OCI-LY3 (cell line): ENCODE data around the gene PRDM16.

Experiments used
- H2AFZ ChIP-seq: fragments of 200-600, 300-600 bp; shearing (Covaris generic); 2 replicates; pipeline ENCODE4 v1.6.0; 2014; ENCODE audit warnings: antibody characterized with exemption, low read depth, low read length
- H3K27ac ChIP-seq: fragments of 200-600, 300-600 bp; sonication (generic); 2 replicates; pipeline ENCODE4 v1.5.1; 2014; ENCODE audit warnings: mild to moderate bottlenecking, low read length, moderate library complexity, mixed read lengths
- H3K27me3 ChIP-seq: fragments of 200-600, 300-600 bp; sonication (generic); 2 replicates; pipeline ENCODE4 v1.6.1; 2014; ENCODE audit warnings: low read depth, low read length, mixed read lengths
- H3K36me3 ChIP-seq: fragments of 200-600, 300-600 bp; sonication (generic); replicated peaks from 2 replicates; pipeline ENCODE3; 2014; ENCODE audit warnings: low read depth, low read length, mixed read lengths
- H3K4me1 ChIP-seq: fragments of 300-600, 200-600 bp; sonication (generic); 2 replicates; pipeline ENCODE4 v1.6.1; 2014; ENCODE audit warnings: low read length, mixed read lengths
- H3K4me2 ChIP-seq: fragments of 200-600, 300-600 bp; sonication (generic); 2 replicates; pipeline ENCODE4 v1.6.1; 2014; ENCODE audit warnings: low read length, mixed read lengths
- H3K4me3 ChIP-seq: fragments of 300-600, 200-600 bp; sonication (generic); 2 replicates; pipeline ENCODE4 v1.5.1; 2014; ENCODE audit warnings: antibody characterized with exemption, mild to moderate bottlenecking, low read length, moderate library complexity
- H3K79me2 ChIP-seq: fragments of 300-600, 200-600 bp; shearing (Covaris generic); 2 replicates; pipeline ENCODE4 v1.6.1; 2014; ENCODE audit warnings: mild to moderate bottlenecking, low read length, mixed read lengths
- H3K9ac ChIP-seq: fragments of 300-600, 200-600 bp; shearing (Covaris generic); 2 replicates; pipeline ENCODE4 v1.6.0; 2014; ENCODE audit warnings: mild to moderate bottlenecking, low read length, moderate library complexity
- H3K9me3 ChIP-seq: fragments of 200-600, 300-600 bp; shearing (Covaris generic); 2 replicates; pipeline ENCODE4 v1.6.1; 2014; ENCODE audit warnings: low read length, mixed read lengths; ENCODE audit not compliant: insufficient read depth
- H4K20me1 ChIP-seq: fragments of 200-600, 300-600 bp; sonication (generic); 2 replicates; pipeline ENCODE4 v1.6.1; 2016; ENCODE audit warnings: low read length, mixed read lengths; ENCODE audit not compliant: insufficient read depth
- CTCF ChIP-seq: fragments of 200-600, 300-600 bp; sonication (generic); IDR thresholded peaks from 2 replicates; pipeline ENCODE4 v1.5.1; 2014; ENCODE audit warnings: antibody characterized with exemption, low read length, low read depth
- EZH2phosphoT487 ChIP-seq: fragments of 200-600 bp; shearing (Covaris generic); IDR thresholded peaks from 2 replicates; pipeline ENCODE4 v1.6.1; 2018; ENCODE audit warnings: antibody characterized with exemption, mixed run types, low read depth

PRDM16 gene

GRCh38 chr1:3318329-3318728 lies 249.3 kb downstream of the PRDM16 start:
- H3K79me2 ChIP-seq, result no peaks in the 10 kb centered on the region
- TF ChIP-seq EZH2phosphoT487 (no peak), CTCF (no peak)
- no peaks in the 10 kb centered on the region for H4K20me1 ChIP-seq
- H3K27me3 ChIP-seq, result no peaks in the 10 kb centered on the region
- no peak overlapping the region for H2AFZ ChIP-seq
- H3K4me1 ChIP-seq, result no peaks in the 10 kb centered on the region
- no peaks in the 10 kb centered on the region for H3K9me3 ChIP-seq
- H3K27ac ChIP-seq, result no peak overlapping the region
- no peak overlapping the region for H3K4me3 ChIP-seq
- no peak overlapping the region for H3K9ac ChIP-seq
- no peak overlapping the region for H3K4me2 ChIP-seq
- H3K36me3 ChIP-seq, result no peaks in the 10 kb centered on the region

- H3K4me3 ChIP-seq, result no peak overlapping the region
- no peak overlapping the region for H3K27ac ChIP-seq
- H3K36me3 ChIP-seq, result no peaks in the 10 kb centered on the region
- no peaks in the 10 kb centered on the region for H3K4me1 ChIP-seq
- TF ChIP-seq EZH2phosphoT487 (no peak), CTCF (peak; percentile 59)
- peak overlapping the region; percentile 95 for H2AFZ ChIP-seq
- H3K4me2 ChIP-seq, result no peak overlapping the region
- no peaks in the 10 kb centered on the region for H3K27me3 ChIP-seq
- H3K9ac ChIP-seq, result no peak overlapping the region
- H3K79me2 ChIP-seq, result no peaks in the 10 kb centered on the region
- no peaks in the 10 kb centered on the region for H4K20me1 ChIP-seq
- H3K9me3 ChIP-seq, result no peaks in the 10 kb centered on the region
Measured at GRCh38 chr1:3319874-3320245, 250.9 kb downstream of the PRDM16 start.

GRCh38 chr1:3320246-3321152 lies 251.5 kb downstream of the PRDM16 start:
- H3K9me3 ChIP-seq, result no peaks in the 10 kb centered on the region
- no peaks in the 10 kb centered on the region for H3K27me3 ChIP-seq
- H3K27ac ChIP-seq, result no peak overlapping the region
- no peaks in the 10 kb centered on the region for H3K4me1 ChIP-seq
- H3K36me3 ChIP-seq, result no peaks in the 10 kb centered on the region
- no peaks in the 10 kb centered on the region for H4K20me1 ChIP-seq
- no peak overlapping the region; the same call in 1 of the 2 replicates for H2AFZ ChIP-seq
- no peak overlapping the region for H3K9ac ChIP-seq
- TF ChIP-seq EZH2phosphoT487 (no peak), CTCF (no peak)
- H3K4me3 ChIP-seq, result no peak overlapping the region
- no peaks in the 10 kb centered on the region for H3K79me2 ChIP-seq
- H3K4me2 ChIP-seq, result no peak overlapping the region

GRCh38 chr1:3321559-3322449 lies 252.8 kb downstream of the PRDM16 start:
- no peaks in the 10 kb centered on the region for H3K9me3 ChIP-seq
- H3K4me2 ChIP-seq, result no peak overlapping the region
- no peaks in the 10 kb centered on the region for H3K4me1 ChIP-seq

More at GRCh38 chr1:3321559-3322449, 252.8 kb downstream of the PRDM16 start:
- H3K4me3 ChIP-seq, result no peak overlapping the region
- H3K79me2 ChIP-seq, result no peaks in the 10 kb centered on the region
- no peaks in the 10 kb centered on the region for H3K27me3 ChIP-seq
- no peaks in the 10 kb centered on the region for H3K36me3 ChIP-seq
- H3K27ac ChIP-seq, result no peak overlapping the region
- TF ChIP-seq EZH2phosphoT487, result no peak
- no peak for TF ChIP-seq CTCF
- no peak overlapping the region for H2AFZ ChIP-seq
- no peaks in the 10 kb centered on the region for H4K20me1 ChIP-seq
- H3K9ac ChIP-seq, result no peak overlapping the region
